D721Med (cell line): ENCODE data around the gene FAT1.

Source experiments
- DNase-seq: peaks from one replicate; pipeline ENCODE4 v3.0.0; 2011; ENCODE audit warnings: low spot score; ENCODE audit not compliant: insufficient read length
- FAIRE-seq: peaks from 2 replicates; lab custom pipeline; 2011; peaks lifted over from hg19 to GRCh38; lab: Jason Lieb, UNC
- CTCF ChIP-seq: IDR thresholded peaks from 2 replicates; pipeline ENCODE4 v1.5.1; 2012; ENCODE audit warnings: mild to moderate bottlenecking, control low read depth; ENCODE audit not compliant: insufficient read depth; ENCODE audit errors: missing control alignments

Gene FAT1

DNA sequence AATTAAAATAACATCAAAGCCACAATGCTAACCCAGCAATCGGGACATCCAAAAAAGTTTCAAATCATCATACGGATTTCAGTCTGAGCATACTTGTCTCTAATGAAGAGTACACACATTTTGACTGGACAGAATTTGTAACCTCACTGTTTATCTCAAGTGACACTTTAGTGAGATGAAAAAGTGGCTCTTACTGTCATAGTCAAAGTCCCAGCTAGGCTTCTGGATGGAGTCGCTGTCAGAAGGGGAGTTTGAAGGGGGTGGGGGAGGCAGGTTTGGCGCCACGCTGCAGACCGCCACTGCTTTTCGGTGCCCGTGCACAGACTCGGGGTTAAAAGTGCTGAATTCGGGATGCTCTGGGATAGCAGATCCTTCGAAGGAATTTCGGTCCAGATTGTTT is 127.3 kb downstream of the FAT1 start:
- FAIRE-seq (no peak), DNase-seq (no peak)
- TF ChIP-seq CTCF: no peak

DNA sequence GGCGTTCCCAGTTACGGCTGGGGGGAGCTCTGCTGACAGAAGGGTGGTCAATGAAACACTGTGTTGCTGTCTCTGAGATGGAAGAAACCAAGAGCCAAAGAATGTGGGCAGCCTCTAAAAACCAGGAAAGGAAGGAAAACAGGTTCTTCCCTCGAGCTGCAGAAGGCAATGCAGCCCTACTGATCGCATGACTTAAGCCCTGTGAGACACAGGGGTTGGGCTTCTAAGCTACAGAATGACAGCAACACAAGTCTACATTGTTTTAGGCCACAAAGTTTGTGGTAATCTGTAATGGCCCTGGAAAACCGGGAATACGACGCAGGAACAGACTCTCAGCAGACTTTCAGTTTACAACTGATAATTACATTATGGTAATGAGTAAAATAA is 130.1 kb downstream of the FAT1 start:
- TF ChIP-seq CTCF: no peak
- FAIRE-seq (no peak), DNase-seq (no peak)

- no peak for DNase-seq
- FAIRE-seq: no peak
- no peak for TF ChIP-seq CTCF
Observed at GRCh38 chr4:186592966-186593586, 130.6 kb downstream of the FAT1 start.

GRCh38 chr4:186592445-186592844 is 131.2 kb downstream of the FAT1 start:
- FAIRE-seq: no peak
- DNase-seq: no peak
- no peak for TF ChIP-seq CTCF

DNA sequence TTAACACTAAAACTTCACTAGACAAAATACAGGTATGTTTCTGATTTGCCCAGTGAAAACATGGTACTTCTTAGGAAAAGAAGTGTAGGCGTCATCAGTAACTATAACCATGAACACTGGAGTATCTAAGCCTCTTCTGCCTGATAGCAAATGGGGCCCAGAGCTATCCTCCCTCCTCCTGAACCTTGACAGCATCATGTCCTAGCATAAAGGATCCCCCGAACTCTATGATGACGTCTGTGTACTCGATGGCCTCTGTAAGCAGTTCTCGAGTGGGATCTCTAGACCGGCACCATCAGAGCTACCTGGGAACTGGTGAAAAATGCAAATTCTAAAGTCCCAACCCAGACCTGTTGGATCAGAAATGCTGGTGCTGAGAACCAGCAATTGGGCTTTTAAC is 132.0 kb downstream of the FAT1 start:
- no peak for FAIRE-seq
- no peak for TF ChIP-seq CTCF
- DNase-seq: no peak

DNA sequence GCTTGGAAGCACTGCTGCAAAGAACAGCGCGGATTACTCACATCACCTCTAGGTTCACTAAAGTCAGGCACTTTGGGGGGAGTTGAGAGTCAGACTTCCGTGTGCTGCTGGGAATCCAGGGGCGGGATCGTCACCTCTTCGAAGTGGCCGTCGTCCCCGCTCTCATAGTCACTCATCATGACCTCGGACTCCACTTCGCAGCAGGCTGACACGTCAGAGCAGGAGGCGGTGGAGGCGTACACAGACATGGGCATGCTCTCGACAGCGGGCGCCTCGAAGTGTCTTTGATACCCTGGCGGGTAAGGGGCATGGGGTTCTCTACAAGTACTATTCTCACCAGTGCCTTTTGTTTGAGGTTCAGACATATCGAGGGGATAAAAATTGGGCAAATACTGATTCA is 135.2 kb downstream of the FAT1 start:
- DNase-seq: no peak

More for the DNA sequence above, 135.2 kb downstream of the FAT1 start:
- no peak for FAIRE-seq
- TF ChIP-seq CTCF: no peak
